ENCODE results near the gene CYTH3.

DNA sequence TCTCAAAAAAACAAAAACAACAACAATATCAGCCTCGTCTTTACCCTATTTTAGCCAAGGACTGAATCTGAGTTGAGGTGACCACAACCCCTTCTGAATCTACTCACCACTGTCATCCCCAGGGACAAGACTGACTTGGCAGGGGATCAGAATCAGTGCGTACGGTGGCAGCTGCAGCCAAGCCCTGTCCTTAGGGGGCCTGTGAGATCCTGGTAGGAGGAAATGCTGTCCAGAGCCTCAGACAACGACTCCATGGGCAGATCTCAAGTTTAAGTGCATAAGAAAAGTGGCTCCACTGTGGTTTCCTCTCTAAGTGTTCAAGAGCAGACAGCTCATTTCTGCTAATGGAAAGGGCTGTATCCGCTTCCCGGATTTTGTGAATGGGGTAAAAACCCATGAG, 22.4 kb upstream of the CYTH3 start:
- TF ChIP-seq, protein P1, sequence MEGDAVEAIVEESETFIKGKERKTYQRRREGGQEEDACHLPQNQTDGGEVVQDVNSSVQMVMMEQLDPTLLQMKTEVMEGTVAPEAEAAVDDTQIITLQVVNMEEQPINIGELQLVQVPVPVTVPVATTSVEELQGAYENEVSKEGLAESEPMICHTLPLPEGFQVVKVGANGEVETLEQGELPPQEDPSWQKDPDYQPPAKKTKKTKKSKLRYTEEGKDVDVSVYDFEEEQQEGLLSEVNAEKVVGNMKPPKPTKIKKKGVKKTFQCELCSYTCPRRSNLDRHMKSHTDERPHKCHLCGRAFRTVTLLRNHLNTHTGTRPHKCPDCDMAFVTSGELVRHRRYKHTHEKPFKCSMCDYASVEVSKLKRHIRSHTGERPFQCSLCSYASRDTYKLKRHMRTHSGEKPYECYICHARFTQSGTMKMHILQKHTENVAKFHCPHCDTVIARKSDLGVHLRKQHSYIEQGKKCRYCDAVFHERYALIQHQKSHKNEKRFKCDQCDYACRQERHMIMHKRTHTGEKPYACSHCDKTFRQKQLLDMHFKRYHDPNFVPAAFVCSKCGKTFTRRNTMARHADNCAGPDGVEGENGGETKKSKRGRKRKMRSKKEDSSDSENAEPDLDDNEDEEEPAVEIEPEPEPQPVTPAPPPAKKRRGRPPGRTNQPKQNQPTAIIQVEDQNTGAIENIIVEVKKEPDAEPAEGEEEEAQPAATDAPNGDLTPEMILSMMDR (IDR thresholded peaks at IDR 0.05; ENCODE audit: insufficient read depth, low read length, poor library complexity, severe bottlenecking) = no peak
- no peak for TF ChIP-seq EZH2phosphoT487 (conservative IDR thresholded peaks at IDR 0.05; ENCODE audit: low read length)

All from SU-DHL-6 (cell line).